Lung (tissue), 12 donors: ENCODE data around the gene SFXN5. TPM values are rescaled to one million over a fixed set of nuclear protein-coding genes. Genes with fewer than 3 reads are reported as not detected.

Experiments
- ATAC-seq: fragments of 200-7000 bp; cut with Tn5 transposase; one replicate; pipeline ENCODE4 v1.9.1; 2020; ENCODE audit warnings: moderate number of reproducible peaks; ENCODE audit not compliant: insufficient read depth, low FRiP score
- DNase-seq, 3 donors: peaks; one replicate each; pipeline ENCODE4 v3.0.0-alpha.2; 2013 to 2017
- H3K27ac ChIP-seq, 2 donors: one replicate each; pipeline ENCODE4 v1.5.1; 2013; ENCODE audit warnings: mild to moderate bottlenecking in 2 of 2, moderate library complexity in 2 of 2, control low read depth in 1 of 2, inconsistent platforms in 1 of 2, low read depth in 1 of 2, low read length in 1 of 2
- H3K27me3 ChIP-seq, 3 donors: one replicate each; pipeline ENCODE4 v1.5.1; 2013; ENCODE audit warnings: low read length in 2 of 3; ENCODE audit not compliant: control insufficient read depth in 3 of 3, insufficient read depth in 3 of 3
- H3K36me3 ChIP-seq, 4 donors: one replicate each; pipeline ENCODE4 v1.5.1; 2013; ENCODE audit warnings: low read length in 4 of 4, mild to moderate bottlenecking in 1 of 4, moderate library complexity in 1 of 4; ENCODE audit not compliant: control insufficient read depth in 4 of 4, insufficient read depth in 4 of 4
- H3K4me1 ChIP-seq, 5 donors: one replicate each; pipeline ENCODE4 v1.5.1; 2013; ENCODE audit warnings: low read length in 5 of 5, mild to moderate bottlenecking in 2 of 5, moderate library complexity in 1 of 5; ENCODE audit not compliant: control insufficient read depth in 5 of 5, insufficient read depth in 5 of 5
- H3K4me3 ChIP-seq: one replicate; pipeline ENCODE4 v1.5.1; 2013; ENCODE audit warnings: mild to moderate bottlenecking, control low read depth, moderate library complexity
- H3K9ac ChIP-seq, 2 donors: one replicate each; pipeline ENCODE4 v1.5.1; 2013; ENCODE audit warnings: low read length in 2 of 2, control low read depth in 1 of 2; ENCODE audit not compliant: insufficient read depth in 1 of 2
- H3K9me3 ChIP-seq, 4 donors: one replicate each; pipeline ENCODE4 v1.5.1; 2013; ENCODE audit warnings: low read length in 3 of 4, mild to moderate bottlenecking in 1 of 4, moderate library complexity in 1 of 4; ENCODE audit not compliant: control insufficient read depth in 4 of 4, insufficient read depth in 3 of 4
- WGBS, 2 donors: extraction: QIAGEN DNeasy Blood & Tissue Kit; methylation state at CpG; one replicate each; pipeline ENCODE4 v1.1.7; 2013; 5-methylcytosine and 5-hydroxymethylcytosine counted together
- polyA plus RNA-seq, 2 donors: library from polyadenylated mRNA; stranded (reverse); fragments of 200-250 nt; gene quantifications; one replicate each; pipeline ENCODE4 v1.2.1, GENCODE V29; 2013
- total RNA-seq, 2 donors: library from RNA; depleted of rRNA in 1 of 2; stranded (reverse); fragments of >200 nt in 1 of 2; gene quantifications; one replicate each; pipeline ENCODE4 v1.2.1, GENCODE V29; 2014 to 2021
- TF ChIP-seq, protein P1 (sequence below): IDR thresholded peaks from 2 replicates; pipeline ENCODE4 v1.5.1; 2012; ENCODE audit warnings: mild to moderate bottlenecking; ENCODE audit errors: control extremely low read depth, extremely low read depth
- donor health status: control.
- donor health status: control.
- donor health status: Bipolar disorder and iron deficiency.
- donor health status: healthy.
- donor health status: DM: yes; HTN: yes; CAD: no.

The SFXN5 gene
- total and polyA plus RNA-seq, 4 donors: 8.3 to 15.6 (median 9.6) TPM

DNA sequence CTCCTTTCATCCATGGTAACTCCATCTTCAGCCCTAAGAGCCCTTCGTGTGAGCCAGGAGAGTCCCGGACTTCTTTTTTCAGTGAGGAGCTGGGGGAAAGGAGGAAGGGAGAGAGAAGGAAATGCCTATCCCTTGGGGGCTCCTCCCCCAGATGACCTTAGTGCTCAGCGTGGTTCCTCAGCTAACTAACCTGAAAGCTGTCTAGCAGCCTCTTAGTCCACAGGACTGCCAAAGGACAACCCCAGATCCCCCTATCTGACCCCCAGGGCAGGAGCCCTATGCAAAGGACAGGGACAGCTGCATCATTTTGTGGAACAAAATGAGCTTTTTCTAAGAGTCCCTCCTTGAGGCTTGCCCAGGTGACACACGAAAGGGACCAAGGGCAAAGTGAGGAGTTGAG lies 176.4 kb downstream of the SFXN5 start:
- DNase-seq: no peak
- WGBS, 2 donors: 10 to 11% methylated on average over 4 of the region's 4 CpGs
- peaks cover 0 to 12% (median 0%) of the 10 kb centered on the region in 4 donors for H3K36me3 ChIP-seq
- ATAC-seq: no peak
- peaks cover 0 to 40% (median 23%) of the 10 kb centered on the region in 3 donors for H3K27me3 ChIP-seq
- TF ChIP-seq, protein P1, sequence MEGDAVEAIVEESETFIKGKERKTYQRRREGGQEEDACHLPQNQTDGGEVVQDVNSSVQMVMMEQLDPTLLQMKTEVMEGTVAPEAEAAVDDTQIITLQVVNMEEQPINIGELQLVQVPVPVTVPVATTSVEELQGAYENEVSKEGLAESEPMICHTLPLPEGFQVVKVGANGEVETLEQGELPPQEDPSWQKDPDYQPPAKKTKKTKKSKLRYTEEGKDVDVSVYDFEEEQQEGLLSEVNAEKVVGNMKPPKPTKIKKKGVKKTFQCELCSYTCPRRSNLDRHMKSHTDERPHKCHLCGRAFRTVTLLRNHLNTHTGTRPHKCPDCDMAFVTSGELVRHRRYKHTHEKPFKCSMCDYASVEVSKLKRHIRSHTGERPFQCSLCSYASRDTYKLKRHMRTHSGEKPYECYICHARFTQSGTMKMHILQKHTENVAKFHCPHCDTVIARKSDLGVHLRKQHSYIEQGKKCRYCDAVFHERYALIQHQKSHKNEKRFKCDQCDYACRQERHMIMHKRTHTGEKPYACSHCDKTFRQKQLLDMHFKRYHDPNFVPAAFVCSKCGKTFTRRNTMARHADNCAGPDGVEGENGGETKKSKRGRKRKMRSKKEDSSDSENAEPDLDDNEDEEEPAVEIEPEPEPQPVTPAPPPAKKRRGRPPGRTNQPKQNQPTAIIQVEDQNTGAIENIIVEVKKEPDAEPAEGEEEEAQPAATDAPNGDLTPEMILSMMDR: no peak
- peaks cover 0 to 7% (median 6%) of the 10 kb centered on the region in 5 donors for H3K4me1 ChIP-seq
- H3K27ac ChIP-seq: no peak overlapping the region
- peaks cover 0 to 2% (median 0%) of the 10 kb centered on the region in 4 donors for H3K9me3 ChIP-seq
- H3K9ac ChIP-seq: no peak overlapping the region
- H3K4me3 ChIP-seq: no peak overlapping the region

DNA sequence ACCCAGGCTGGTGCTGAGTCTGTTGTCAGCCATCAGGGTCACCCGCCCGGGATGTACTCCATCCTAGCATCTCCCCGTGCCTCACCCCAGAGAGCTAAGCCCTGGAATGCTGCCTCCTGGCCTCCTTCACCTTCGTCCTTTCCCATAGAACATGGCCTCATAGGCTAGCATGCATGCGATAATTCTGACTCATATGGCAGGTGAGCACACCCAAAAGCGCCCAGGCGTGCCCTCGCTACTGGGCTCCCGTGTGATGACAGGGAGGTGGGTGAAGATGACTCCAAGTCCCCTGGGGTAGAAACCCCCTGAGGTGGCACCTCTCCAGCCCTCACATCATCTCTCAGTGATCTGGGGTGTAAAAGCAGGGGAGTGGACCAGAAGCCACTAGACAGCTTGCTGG lies 177.0 kb downstream of the SFXN5 start:
- TF ChIP-seq, protein P1: no peak
- peaks cover 0 to 8% (median 6%) of the 10 kb centered on the region in 5 donors for H3K4me1 ChIP-seq
- DNase-seq: no peak
- H3K9me3 ChIP-seq: peaks cover 0 to 2% (median 0%) of the 10 kb centered on the region in 4 donors
- no peak overlapping the region for H3K4me3 ChIP-seq
- peaks cover 0 to 37% (median 21%) of the 10 kb centered on the region in 3 donors for H3K27me3 ChIP-seq
- H3K27ac ChIP-seq: no peak overlapping the region
- WGBS, 2 donors: 92 to 93% methylated on average over 9 of the region's 9 CpGs
- peaks cover 0 to 16% (median 0%) of the 10 kb centered on the region in 4 donors for H3K36me3 ChIP-seq
- H3K9ac ChIP-seq: no peak overlapping the region
- ATAC-seq: no peak

DNA sequence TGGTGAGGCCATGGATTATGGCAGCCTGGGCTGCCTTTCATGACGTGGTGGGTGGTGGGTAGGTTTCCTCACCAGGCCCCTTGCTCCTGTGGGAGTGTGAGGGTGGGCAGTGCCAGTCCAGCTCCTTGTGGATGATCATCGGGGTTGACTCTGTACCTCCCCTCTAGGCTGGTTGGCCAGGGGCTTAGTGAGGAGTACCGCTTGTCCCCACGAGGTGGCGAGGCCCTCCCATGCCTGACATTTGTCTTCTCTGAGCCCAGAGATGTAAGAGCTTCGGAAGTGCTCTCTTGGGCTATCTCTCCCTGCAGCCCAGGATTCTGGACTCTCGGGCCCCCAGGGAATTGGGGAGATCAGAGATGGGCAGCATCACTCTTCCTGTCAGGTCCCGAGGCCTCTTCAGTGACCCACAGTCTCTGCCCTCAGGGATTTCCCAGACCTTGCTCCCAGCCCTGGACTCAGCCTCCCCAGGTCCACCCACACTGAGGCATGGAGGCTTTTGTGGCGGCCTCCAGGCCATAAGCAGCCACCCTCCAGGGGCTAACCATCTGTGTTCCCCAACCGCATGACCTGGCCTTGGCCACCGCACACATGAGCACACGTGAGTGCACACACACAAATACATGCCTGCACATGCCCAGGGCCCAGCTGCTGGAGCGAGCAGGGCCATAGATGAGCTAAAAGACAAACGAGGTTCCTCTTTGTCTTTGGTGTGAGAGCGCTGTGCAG lies 177.8 kb downstream of the SFXN5 start:
- DNase-seq (peak; percentile 54 to 59 (median 58)), ATAC-seq (peak; percentile 37)
- no peak overlapping the region for H3K9ac ChIP-seq
- H3K36me3 ChIP-seq: peaks cover 0 to 16% (median 0%) of the 10 kb centered on the region in 4 donors
- WGBS, 2 donors: 46 to 59% methylated on average over 15 of the region's 15 CpGs
- peaks cover 0 to 2% (median 0%) of the 10 kb centered on the region in 4 donors for H3K9me3 ChIP-seq
- TF ChIP-seq, protein P1: no peak
- H3K4me1 ChIP-seq: peaks cover 0 to 8% (median 6%) of the 10 kb centered on the region in 5 donors
- H3K4me3 ChIP-seq: no peak overlapping the region
- H3K27ac ChIP-seq: no peak overlapping the region
- peaks cover 0 to 35% (median 21%) of the 10 kb centered on the region in 3 donors for H3K27me3 ChIP-seq
